ENCODE data around the gene RIC1. TPM values are rescaled to one million over a fixed set of nuclear protein-coding genes. Genes with fewer than 3 reads are reported as not detected.

Gene RIC1
- total and polyA plus RNA-seq, 2 of the 8 experiments (the other 6 are each of a cell fraction or from before 2014, with no cell fraction given): 10.7 to 24.5 TPM

GRCh38 chr9:5628183-5628529 is 751 bp upstream of the RIC1 start:
- ChIA-PET CTCF (ENCODE audit: partially characterized antibody) (interaction anchor here (1.3 kb wide), 1 partner anchor 86 kb away, joined by 3 read pairs; no protein-coding TSS in a partner anchor), POLR2A (ENCODE audit: partially characterized antibody) (interaction anchor here (1.1 kb wide), 1 partner anchor 143 kb away, joined by 3 read pairs; no protein-coding TSS in a partner anchor)
- no peaks in the 10 kb centered on the region for H3K27me3 ChIP-seq (replicated peaks in 1 of 4; ENCODE audit: control insufficient read depth in 3 of 4, extremely low read depth in 1 of 4, insufficient read depth in 3 of 4, low read length in 3 of 4)
- H3K4ac ChIP-seq (replicated peaks; ENCODE audit: insufficient read length, low read depth, low read length): no peak overlapping the region
- H3K79me1 ChIP-seq (ENCODE audit: low read depth, low read length): no peaks in the 10 kb centered on the region; the same call in 1 of the 2 replicates
- H3K18ac ChIP-seq (ENCODE audit: extremely low read depth, low read length): no peak overlapping the region
- no peak for FAIRE-seq
- H2AK5ac ChIP-seq (ENCODE audit: low read depth, low read length): no peak overlapping the region
- H3K56ac ChIP-seq (replicated peaks; ENCODE audit: insufficient read length, low read depth, low read length): no peak overlapping the region
- no peak for DNase-seq (ENCODE audit: low read depth in 1 of 2, low spot score in 2 of 2)
- no peak overlapping the region for H4K5ac ChIP-seq (ENCODE audit: insufficient read length, low read depth, low read length)
- H4K91ac ChIP-seq (replicated peaks; ENCODE audit: insufficient read length, low read length): no peak overlapping the region
- no peaks in the 10 kb centered on the region for H3K36me3 ChIP-seq (ENCODE audit: control insufficient read depth in 2 of 4, insufficient read depth in 4 of 4, low read length in 3 of 4)
- H3K9ac ChIP-seq (replicated peaks in 1 of 4; ENCODE audit: extremely low read depth in 1 of 4, low read depth in 3 of 4, low read length in 3 of 4): peak overlapping the region in 3 of 4 experiments; percentile 1 to 40 (median 3); a peak in 4 of 7 replicates
- 0 out of 2 replicates have a peak overlapping the region, but pooled peaks have one; percentile 22 for H2BK5ac ChIP-seq (ENCODE audit: low read depth, low read length)
- no peak overlapping the region for H2BK20ac ChIP-seq (ENCODE audit: low read length)
- no peaks in the 10 kb centered on the region for H3K9me3 ChIP-seq (ENCODE audit: insufficient read depth in 2 of 2, low read depth in 1 of 2, low read length in 1 of 2)
- H3K27ac ChIP-seq (ENCODE audit: low read depth, low read length): no peak overlapping the region
- H2AFZ ChIP-seq (ENCODE audit: low read length): peak overlapping the region; percentile 79; the same call in 1 of the 2 replicates
- H3K4me1 ChIP-seq (replicated peaks in 1 of 4; ENCODE audit: control insufficient read depth in 3 of 4, insufficient read depth in 4 of 4, low read length in 3 of 4): peaks cover 0 to 8% (median 3%) of the 10 kb centered on the region in 4 experiments; a peak in 2 of 7 replicates
- no peak overlapping the region for H3K23ac ChIP-seq (ENCODE audit: insufficient read length)
- peak overlapping the region; percentile 80 to 86 for H3K4me2 ChIP-seq (ENCODE audit: insufficient read depth in 1 of 2, low read depth in 2 of 2, low read length in 2 of 2)
- H2BK120ac ChIP-seq (replicated peaks; ENCODE audit: low read depth, low read length): no peak overlapping the region
- peak overlapping the region; percentile 70 to 89 (median 75) for H3K4me3 ChIP-seq (ENCODE audit: extremely low read depth in 1 of 4, insufficient read depth in 2 of 4, low read depth in 3 of 4, low read length in 4 of 4)
- H3K79me2 ChIP-seq (ENCODE audit: control insufficient read depth in 1 of 2, insufficient read depth in 2 of 2, low read length in 2 of 2): peaks cover 0 to 34% of the 10 kb centered on the region in 2 experiments; a peak in 2 of 4 replicates
- no peak overlapping the region for H3K14ac ChIP-seq (ENCODE audit: insufficient read length)
- peak overlapping the region; percentile 3; the same call in 1 of the 2 replicates for H2BK15ac ChIP-seq (ENCODE audit: low read length)
- H2BK12ac ChIP-seq (ENCODE audit: low read depth, low read length): no peak overlapping the region
- WGBS, 2 experiments (ENCODE audit: extremely low coverage in 1 of 2, insufficient coverage in 1 of 2, insufficient read length in 1 of 2, insufficient replicate concordance in 2 of 2, low coverage in 1 of 2, low lambda C conversion rate in 2 of 2, missing lambda C conversion rate in 1 of 2): 20% methylated on average over 7 of the region's 7 CpGs; no CpG with 5 or more reads in 1 of the 2 experiments
- peaks cover 1 to 3% of the 10 kb centered on the region in 2 experiments for H4K20me1 ChIP-seq (replicated peaks in 1 of 2; ENCODE audit: control insufficient read depth in 1 of 2, insufficient read depth in 2 of 2, low read length in 2 of 2)
- no peak overlapping the region for H4K8ac ChIP-seq (ENCODE audit: extremely low read depth, insufficient read depth, low read length)
- TF ChIP-seq USF2 (IDR thresholded peaks at IDR 0.05; ENCODE audit: low read length) (no peak), SIX5 (IDR thresholded peaks at IDR 0.05; ENCODE audit: low read depth, low read length) (no peak), SIN3A (conservative IDR thresholded peaks at IDR 0.05 in 1 of 2, IDR thresholded peaks at IDR 0.05 in 1 of 2; ENCODE audit: low read depth in 1 of 2, low read length in 2 of 2) (no peak)
- H3K23me2 ChIP-seq (ENCODE audit: low read depth, low read length): peaks cover 7% of the 10 kb centered on the region; the same call in 1 of the 2 replicates
